OCI-LY1 (cell line): Measurements from ENCODE around the gene B3GLCT.

Experiments
- H2AFZ ChIP-seq: fragments of 200-600 bp; sonication (generic), shearing (Covaris generic); 2 replicates; pipeline ENCODE4 v1.6.0; 2014; ENCODE audit warnings: antibody characterized with exemption, mild to moderate bottlenecking, low read length
- H3F3A ChIP-seq: fragments of 200-600 bp; sonication (generic), shearing (Covaris generic); 2 replicates; pipeline ENCODE4 v1.6.0; 2014; ENCODE audit warnings: mild to moderate bottlenecking, antibody characterized with exemption, low read length, moderate library complexity; ENCODE audit not compliant: insufficient read depth
- H3K27ac ChIP-seq: fragments of 200-600 bp; sonication (generic); 2 replicates; pipeline ENCODE4 v1.5.1; 2014; ENCODE audit warnings: low read length, mixed run types, mild to moderate bottlenecking, low read depth; ENCODE audit not compliant: poor library complexity, severe bottlenecking
- H3K27me3 ChIP-seq: fragments of 200-600 bp; sonication (generic); 2 replicates; pipeline ENCODE4 v1.6.0; 2014; ENCODE audit warnings: antibody characterized with exemption, mild to moderate bottlenecking, low read length, moderate library complexity; ENCODE audit not compliant: insufficient read depth
- H3K36me3 ChIP-seq: fragments of 200-600 bp; sonication (generic); 2 replicates; pipeline ENCODE4 v1.6.1; 2014; ENCODE audit warnings: mild to moderate bottlenecking, antibody characterized with exemption, low read length, moderate library complexity, mixed read lengths; ENCODE audit not compliant: insufficient read depth
- H3K4me1 ChIP-seq: fragments of 200-600 bp; sonication (generic); 2 replicates; pipeline ENCODE4 v1.5.1; 2014; ENCODE audit warnings: mild to moderate bottlenecking, low read length, moderate library complexity; ENCODE audit not compliant: insufficient read depth, severe bottlenecking
- H3K4me2 ChIP-seq: fragments of 200-600 bp; sonication (generic), shearing (Covaris generic); 2 replicates; pipeline ENCODE4 v1.6.1; 2014; ENCODE audit warnings: low read length
- H3K4me3 ChIP-seq: fragments of 200-600 bp; sonication (generic); 2 replicates; pipeline ENCODE4 v1.5.1; 2014; ENCODE audit warnings: low read length, low read depth, mild to moderate bottlenecking, mixed read lengths; ENCODE audit not compliant: poor library complexity, severe bottlenecking
- H3K79me2 ChIP-seq: fragments of 200-600 bp; shearing (Covaris generic); 2 replicates; pipeline ENCODE4 v1.6.1; 2016; ENCODE audit warnings: mixed run types, low read length, mixed read lengths; ENCODE audit not compliant: insufficient read depth
- H3K9ac ChIP-seq: fragments of 200-600 bp; sonication (generic), shearing (Covaris generic); 2 replicates; pipeline ENCODE4 v1.6.1; 2014; ENCODE audit warnings: mild to moderate bottlenecking, low read length, mixed read lengths
- H3K9me2 ChIP-seq: fragments of 200-600 bp; sonication (generic), shearing (Covaris generic); 2 replicates; pipeline ENCODE4 v1.6.1; 2014; ENCODE audit warnings: low read depth, mild to moderate bottlenecking, low read length, mixed read lengths
- H3K9me3 ChIP-seq: fragments of 200-600 bp; shearing (Covaris generic); 2 replicates; pipeline ENCODE4 v1.6.1; 2014; ENCODE audit warnings: low read length, mixed read lengths
- H4K20me1 ChIP-seq: fragments of 200-600 bp; sonication (generic), shearing (Covaris generic); 2 replicates; pipeline ENCODE4 v1.6.0; 2016; ENCODE audit warnings: mild to moderate bottlenecking, low read length; ENCODE audit not compliant: insufficient read depth
- CTCF ChIP-seq: fragments of 200-600 bp; sonication (generic), shearing (Covaris generic); IDR thresholded peaks from 2 replicates; pipeline ENCODE4 v1.5.1; 2017; ENCODE audit warnings: mild to moderate bottlenecking, antibody characterized with exemption, low read length, moderate library complexity, mixed read lengths
- EZH2 ChIP-seq: fragments of 200-600 bp; sonication (generic), shearing (Covaris generic); IDR thresholded peaks from 2 replicates; pipeline ENCODE4 v1.8.0; 2017; ENCODE audit warnings: borderline replicate concordance, mixed run types, mild to moderate bottlenecking, antibody characterized with exemption, low read length, moderate library complexity, mixed read lengths

Gene B3GLCT

GRCh38 chr13:31274390-31274789, 74.6 kb downstream of the B3GLCT start:
- TF ChIP-seq CTCF (no peak), EZH2 (no peak)
- Histone ChIP-seq H3K4me1 (no peaks in the 10 kb centered on the region), H4K20me1 (no peaks in the 10 kb centered on the region), H3K4me3 (no peak overlapping the region), H3K27me3 (no peaks in the 10 kb centered on the region), H3K4me2 (no peak overlapping the region), H3K36me3 (no peaks in the 10 kb centered on the region), H2AFZ (no peak overlapping the region), H3K9me3 (peaks cover 5% of the 10 kb centered on the region; the same call in 1 of the 2 replicates), H3K9ac (no peak overlapping the region), H3K79me2 (no peaks in the 10 kb centered on the region), H3F3A (no peaks in the 10 kb centered on the region), H3K27ac (no peak overlapping the region), H3K9me2 (no peaks in the 10 kb centered on the region)

GRCh38 chr13:31276421-31276820, 76.6 kb downstream of the B3GLCT start:
- Histone ChIP-seq H3K27me3 (no peaks in the 10 kb centered on the region), H3K9me2 (no peaks in the 10 kb centered on the region), H3K4me1 (no peaks in the 10 kb centered on the region), H3F3A (no peaks in the 10 kb centered on the region), H2AFZ (no peak overlapping the region), H4K20me1 (no peaks in the 10 kb centered on the region), H3K9me3 (no peaks in the 10 kb centered on the region), H3K27ac (no peak overlapping the region), H3K79me2 (no peaks in the 10 kb centered on the region), H3K9ac (no peak overlapping the region), H3K4me2 (no peak overlapping the region), H3K36me3 (no peaks in the 10 kb centered on the region), H3K4me3 (no peak overlapping the region)
- TF ChIP-seq EZH2 (no peak), CTCF (no peak)

GRCh38 chr13:31278869-31279268, 79.1 kb downstream of the B3GLCT start:
- H3K9ac ChIP-seq = no peak overlapping the region
- H3K4me1 ChIP-seq = no peaks in the 10 kb centered on the region
- TF ChIP-seq EZH2 (no peak), CTCF (no peak)
- H3K4me2 ChIP-seq = no peak overlapping the region
- no peaks in the 10 kb centered on the region for H3K79me2 ChIP-seq
- no peaks in the 10 kb centered on the region for H3F3A ChIP-seq
- no peaks in the 10 kb centered on the region for H3K27me3 ChIP-seq
- no peaks in the 10 kb centered on the region for H3K9me2 ChIP-seq
- H3K27ac ChIP-seq = no peak overlapping the region
- no peak overlapping the region for H3K4me3 ChIP-seq
- no peaks in the 10 kb centered on the region for H3K9me3 ChIP-seq
- H4K20me1 ChIP-seq = no peaks in the 10 kb centered on the region
- H3K36me3 ChIP-seq = no peaks in the 10 kb centered on the region
- no peak overlapping the region for H2AFZ ChIP-seq
